NCI-H1105 (cell line): ENCODE measurements around the gene ENKD1.

Experiments
- DNase-seq: peaks from one replicate; lab custom pipeline; 2025; lab: John Stamatoyannopoulos, UW

ENKD1 gene

GRCh38 chr16:67648764-67649407 lies 17.7 kb downstream of the ENKD1 start:
- DNase-seq = no peak

- no peak for DNase-seq
Measured at GRCh38 chr16:67648088-67648763, 18.3 kb downstream of the ENKD1 start.

GRCh38 chr16:67647681-67648080 lies 18.9 kb downstream of the ENKD1 start:
- no peak for DNase-seq

GRCh38 chr16:67647111-67647651 lies 19.4 kb downstream of the ENKD1 start:
- DNase-seq = no peak

GRCh38 chr16:67645397-67646121 lies 21.0 kb downstream of the ENKD1 start:
- DNase-seq = no peak

- no peak for DNase-seq
Measured at GRCh38 chr16:67644038-67644437, 22.5 kb downstream of the ENKD1 start.

- DNase-seq = no peak
Measured at GRCh38 chr16:67641779-67642708, 24.5 kb downstream of the ENKD1 start.

GRCh38 chr16:67637625-67638024 lies 28.9 kb downstream of the ENKD1 start:
- DNase-seq = no peak

GRCh38 chr16:67636713-67637112 lies 29.8 kb downstream of the ENKD1 start:
- DNase-seq = no peak

- no peak for DNase-seq
Measured at GRCh38 chr16:67632415-67633172, 34.0 kb downstream of the ENKD1 start.

GRCh38 chr16:67628216-67628615 lies 38.3 kb downstream of the ENKD1 start:
- no peak for DNase-seq

GRCh38 chr16:67613808-67614207 lies 52.7 kb downstream of the ENKD1 start:
- DNase-seq = no peak
